ENCODE measurements around the gene FAM171A1.
"Not testable (repeated sequence)": the region's sequence is repeated elsewhere in the genome, so short reads cannot be mapped to it uniquely, and the experiment has no call there.

The FAM171A1 gene

DNA sequence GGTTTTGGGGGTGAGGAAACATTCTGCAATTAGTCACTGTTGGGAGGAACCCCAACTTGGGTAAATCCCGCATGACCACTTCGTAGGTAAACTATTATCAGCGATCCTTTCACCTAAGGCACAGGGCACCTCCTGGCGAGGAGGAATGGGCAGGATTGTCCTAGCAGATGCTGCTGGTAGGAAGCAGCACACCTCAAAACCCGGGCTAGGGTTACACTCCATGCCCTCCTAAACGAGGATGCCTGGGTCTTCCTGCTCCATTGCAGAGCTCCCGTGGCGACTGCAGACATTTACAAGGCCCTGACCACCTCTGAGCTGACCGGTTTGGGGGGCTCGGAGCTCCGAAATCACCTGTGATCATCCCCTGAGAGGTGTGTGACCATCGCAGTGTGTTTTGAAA, 92.3 kb downstream of the FAM171A1 start:
- DNase-seq: no peak

DNA sequence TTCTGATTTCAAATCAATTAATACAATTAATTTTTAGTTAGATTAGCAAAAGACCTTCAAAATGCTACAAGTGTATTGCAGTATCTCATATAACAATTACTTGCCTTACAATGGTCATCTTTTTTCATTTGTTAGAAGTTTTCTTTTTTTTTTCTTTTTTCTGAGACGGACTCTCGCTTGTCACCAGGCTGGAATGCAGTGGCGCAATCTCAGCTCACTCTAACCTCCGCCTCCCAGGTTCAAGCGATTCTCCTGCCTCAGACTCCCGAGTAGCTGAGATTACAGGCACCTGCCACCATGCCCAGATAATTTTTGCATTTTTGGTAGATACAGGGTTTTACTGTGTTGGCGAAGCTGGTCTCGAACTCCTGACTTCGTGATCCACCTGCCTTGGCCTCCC, 95.0 kb downstream of the FAM171A1 start:
- DNase-seq: not testable (repeated sequence)

DNA sequence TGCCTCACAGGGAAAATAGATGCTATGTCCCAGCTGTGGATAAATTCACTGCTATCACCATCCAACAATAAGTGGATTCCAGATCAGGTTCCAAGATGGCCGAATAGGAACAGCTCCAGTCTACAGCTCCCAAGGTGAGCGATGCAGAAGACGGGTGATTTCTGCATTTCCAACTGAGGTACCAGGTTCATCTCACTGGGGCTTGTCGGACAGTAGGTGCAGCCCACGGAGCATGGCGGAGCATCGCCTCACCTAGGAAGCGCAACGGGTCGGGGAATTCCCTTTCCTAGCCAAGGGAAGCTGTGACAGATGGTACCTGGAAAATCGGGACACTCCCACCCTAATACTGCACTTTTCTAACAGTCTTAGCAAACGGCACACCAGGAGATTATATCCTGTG, 101.3 kb downstream of the FAM171A1 start:
- DNase-seq: not testable (repeated sequence)

DNA sequence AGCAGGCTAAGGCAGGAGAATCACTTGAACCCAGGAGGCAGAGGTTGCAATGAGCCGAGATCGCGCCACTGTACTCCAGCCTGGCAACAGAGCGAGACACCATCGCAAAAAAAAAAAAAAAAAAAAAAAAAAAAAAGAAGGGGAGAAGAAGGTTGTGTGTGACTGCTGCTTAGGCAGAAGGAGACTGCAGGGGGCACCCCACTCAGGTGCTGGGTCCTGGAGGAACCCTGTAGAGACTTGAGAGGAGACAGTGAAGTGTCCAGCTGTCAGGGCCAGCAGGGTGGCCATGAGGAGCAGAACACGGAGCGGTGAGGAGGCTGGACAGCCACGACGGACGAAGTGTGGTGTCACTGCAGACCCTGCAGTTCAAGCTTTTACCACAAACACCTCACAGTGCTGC, 103.6 kb downstream of the FAM171A1 start:
- DNase-seq: no peak

DNA sequence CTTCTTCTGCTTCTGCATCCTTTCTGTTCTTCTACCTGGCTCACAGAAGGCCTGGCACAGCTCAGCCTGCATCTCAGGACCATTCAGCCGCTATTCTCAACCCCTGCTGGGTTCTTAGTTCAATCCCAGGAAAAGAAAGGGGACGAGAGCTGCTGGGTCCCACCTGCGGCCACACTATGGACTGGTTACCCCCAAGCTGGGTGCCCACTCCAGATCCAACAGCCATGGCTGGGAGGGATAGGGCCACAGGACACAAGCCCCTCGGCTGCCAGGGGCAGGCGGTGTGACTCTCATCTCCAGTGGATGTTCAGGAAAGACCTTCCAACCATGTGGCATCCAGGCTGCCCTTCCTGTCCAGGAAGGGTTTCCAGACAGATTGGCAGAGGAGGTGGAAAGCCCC, 105.0 kb downstream of the FAM171A1 start:
- DNase-seq: no peak

DNA sequence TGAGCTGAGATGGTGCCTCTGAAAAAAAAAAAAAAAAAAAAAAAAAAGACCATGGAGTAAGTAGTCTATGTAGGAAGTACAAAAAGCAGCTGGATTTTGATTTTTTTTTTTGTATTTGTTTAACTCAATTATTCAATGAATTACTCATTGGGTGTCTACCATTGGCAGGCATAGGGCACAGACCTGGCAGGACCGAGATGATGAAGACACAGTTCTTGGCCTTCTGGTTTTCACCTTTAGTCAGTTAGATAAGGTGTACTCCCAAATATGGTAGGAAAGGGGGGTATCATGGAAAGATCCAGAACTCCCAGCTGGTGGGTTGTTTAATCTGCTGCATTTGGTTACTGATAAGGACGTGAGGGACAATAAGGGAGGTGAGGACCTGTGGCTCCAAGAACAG, 105.5 kb downstream of the FAM171A1 start:
- no peak for DNase-seq

DNA sequence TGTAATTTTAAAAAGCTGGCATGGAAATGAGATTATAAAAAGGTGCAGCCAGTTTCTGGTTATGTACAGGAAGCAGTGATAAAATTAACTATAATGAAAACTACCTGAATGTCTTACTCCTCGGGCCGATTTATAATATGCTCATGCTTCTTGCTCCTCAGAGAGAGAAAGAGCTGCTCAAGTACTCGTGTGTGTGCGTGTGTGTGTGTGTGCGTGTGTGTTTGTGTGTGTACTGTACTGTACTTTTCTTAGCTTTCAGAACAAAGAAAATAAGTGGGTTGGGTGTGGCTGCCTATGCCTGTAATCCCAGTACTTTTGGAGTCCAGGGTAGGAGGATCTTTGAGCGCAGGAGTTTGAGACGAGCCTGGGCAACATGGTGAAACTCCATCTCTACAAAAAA, 106.0 kb downstream of the FAM171A1 start:
- DNase-seq: no peak

DNA sequence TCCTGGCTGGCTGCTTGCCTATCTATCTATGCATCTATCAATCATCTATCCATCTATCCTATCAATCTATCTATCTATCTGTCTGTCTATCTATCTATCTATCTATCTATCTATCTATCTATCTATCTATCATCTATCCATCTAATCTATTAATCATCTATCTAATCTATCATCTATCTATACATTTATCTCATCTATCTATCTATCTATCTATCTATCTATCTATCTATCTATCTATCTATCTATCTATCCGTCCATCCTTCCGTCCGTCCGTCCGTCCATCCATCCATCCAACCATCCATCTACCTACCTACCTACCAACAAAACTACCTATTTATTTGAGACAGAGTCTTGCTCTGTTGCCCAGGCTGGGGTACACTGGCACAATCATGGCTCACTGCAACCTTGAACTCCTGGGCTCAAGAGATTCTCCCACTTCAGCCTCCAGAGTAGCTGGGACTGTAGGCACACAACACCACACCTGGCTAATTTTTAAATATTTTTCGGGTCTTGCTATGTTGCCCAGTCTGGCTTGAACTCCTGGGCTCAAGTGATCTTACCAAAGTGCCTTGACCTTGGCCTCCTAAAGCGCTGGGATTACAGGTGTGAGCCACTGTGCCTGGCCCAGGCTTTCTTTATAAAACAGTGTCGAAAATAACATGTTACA, 107.3 kb downstream of the FAM171A1 start:
- no peak for DNase-seq

DNA sequence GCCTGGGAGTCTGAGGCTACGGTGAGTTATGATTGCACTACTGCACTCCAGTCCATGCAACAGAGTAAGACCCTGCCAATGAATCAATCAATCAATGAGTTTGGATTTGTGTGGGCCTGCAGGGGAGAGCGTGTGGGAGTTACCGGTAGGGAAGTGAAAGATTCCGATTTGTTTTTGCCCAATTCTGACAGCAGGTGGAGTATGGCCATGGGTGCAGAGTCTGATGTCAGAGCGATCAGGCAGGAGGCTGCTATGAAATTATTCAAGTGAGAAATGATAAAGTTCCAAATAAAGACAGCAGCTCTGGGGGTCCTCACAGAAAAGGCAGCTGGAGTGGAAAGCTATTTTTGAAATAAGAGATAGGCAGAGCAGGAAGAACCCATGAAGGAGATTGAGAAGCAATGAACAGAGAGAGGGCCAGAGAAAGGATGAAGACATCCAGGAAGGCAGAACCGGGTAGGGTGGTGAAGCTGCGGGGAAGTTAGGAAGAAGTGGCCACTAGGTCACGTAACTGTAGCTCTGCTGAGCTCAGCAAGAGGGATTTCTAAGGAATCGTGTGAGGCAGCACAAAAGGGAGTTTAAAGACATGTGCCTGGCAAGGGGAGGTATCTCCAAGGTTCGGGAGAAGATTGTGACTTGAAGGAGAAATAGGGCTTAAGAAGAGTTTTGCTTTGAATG, 108.9 kb downstream of the FAM171A1 start:
- DNase-seq: no peak

DNA sequence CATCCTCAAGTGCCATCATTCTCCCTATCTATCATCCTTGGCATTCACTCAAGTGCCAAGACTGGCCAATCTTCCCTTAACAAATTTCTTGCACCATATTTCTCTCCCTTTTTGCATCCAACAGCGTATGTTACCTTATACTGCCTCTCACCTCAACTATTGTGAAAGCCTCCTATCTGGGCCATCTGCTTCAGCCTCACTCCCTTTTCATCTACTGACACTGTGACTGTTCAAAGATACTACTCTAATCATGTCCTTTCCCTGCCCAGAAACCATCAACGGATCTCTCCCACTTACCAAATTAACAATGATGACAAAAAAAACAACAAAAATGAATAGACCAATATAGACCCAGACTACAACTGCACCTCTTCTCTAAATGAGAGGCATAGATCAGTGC, 112.0 kb downstream of the FAM171A1 start:
- no peak for DNase-seq

DNA sequence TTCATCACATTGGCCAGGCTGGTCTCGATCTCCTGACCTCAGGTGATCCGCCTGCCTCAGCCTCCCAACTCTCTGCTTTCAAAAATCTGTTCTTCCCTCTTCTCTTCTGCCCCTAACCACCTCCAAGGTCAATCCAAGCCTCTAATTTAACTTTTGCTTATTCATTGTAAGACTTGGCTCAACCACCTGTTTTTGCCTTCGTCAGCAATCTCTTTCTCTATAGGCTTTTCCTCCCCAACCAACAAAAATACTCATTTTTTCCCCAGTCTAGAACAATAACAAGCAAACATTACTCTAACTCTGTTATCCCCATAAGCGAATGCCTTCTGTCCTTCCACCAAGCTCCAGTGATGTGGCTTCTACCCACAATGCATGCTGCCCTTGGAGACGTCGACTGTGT, 112.8 kb downstream of the FAM171A1 start:
- DNase-seq: no peak

DNA sequence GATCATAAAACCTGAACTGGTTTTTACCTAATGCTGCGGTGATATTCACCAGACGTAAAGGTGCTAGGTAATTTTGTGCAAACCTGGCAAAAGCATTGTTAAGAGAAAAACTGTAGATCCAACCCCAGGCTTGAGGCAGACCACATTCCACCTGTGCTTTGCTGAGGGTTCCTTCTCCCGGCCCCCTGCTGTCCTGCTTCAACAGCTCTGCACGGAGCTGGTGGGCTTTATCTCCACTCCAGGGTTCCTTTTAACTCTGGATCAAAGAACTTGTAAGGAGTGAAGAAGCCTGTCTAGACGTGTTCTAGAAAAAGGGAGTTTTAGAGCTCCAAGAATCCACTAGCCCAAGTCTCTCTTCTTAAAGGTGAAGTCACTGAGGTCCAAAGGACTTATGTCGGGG, 115.1 kb downstream of the FAM171A1 start:
- no peak for DNase-seq

DNA sequence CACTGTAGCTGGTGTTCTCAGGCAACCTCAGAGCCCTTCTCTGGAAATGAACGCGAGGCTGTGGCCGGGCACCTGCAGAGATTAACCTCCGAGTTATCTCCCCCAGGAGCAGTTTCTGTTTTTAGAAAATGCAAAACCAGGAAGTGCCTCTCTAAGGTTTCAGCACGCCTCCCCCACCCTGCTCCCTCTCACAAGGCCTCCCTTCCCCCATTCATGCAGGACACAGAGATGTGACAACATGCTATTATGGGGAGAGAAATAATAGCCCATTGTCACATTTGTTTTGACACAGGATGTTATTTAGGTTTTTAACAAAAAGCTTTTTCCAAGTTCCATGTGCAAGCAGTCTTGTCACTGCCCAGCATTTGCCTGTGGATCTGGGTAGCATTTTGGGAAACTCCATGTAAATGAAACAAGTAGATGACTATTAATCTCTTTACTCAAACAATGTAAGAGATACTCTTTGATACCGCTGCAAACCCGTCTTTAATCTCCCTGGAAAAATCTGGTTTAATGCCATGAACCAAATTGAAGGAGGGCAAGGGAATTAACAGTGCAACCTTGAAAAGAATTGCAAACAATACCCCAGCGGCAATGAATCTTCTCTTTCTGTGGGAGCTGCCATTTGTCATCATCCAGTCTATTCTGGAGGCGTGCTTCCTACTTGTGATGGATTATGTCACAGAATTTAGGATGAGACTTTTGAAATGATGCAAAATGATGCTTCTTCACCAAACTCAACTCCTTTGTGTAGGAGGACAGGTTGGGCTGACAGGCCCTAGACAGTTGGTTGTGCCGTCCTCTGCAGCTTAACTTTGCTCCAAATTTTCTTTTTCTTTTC, 116.1 kb downstream of the FAM171A1 start:
- DNase-seq: no peak

DNA sequence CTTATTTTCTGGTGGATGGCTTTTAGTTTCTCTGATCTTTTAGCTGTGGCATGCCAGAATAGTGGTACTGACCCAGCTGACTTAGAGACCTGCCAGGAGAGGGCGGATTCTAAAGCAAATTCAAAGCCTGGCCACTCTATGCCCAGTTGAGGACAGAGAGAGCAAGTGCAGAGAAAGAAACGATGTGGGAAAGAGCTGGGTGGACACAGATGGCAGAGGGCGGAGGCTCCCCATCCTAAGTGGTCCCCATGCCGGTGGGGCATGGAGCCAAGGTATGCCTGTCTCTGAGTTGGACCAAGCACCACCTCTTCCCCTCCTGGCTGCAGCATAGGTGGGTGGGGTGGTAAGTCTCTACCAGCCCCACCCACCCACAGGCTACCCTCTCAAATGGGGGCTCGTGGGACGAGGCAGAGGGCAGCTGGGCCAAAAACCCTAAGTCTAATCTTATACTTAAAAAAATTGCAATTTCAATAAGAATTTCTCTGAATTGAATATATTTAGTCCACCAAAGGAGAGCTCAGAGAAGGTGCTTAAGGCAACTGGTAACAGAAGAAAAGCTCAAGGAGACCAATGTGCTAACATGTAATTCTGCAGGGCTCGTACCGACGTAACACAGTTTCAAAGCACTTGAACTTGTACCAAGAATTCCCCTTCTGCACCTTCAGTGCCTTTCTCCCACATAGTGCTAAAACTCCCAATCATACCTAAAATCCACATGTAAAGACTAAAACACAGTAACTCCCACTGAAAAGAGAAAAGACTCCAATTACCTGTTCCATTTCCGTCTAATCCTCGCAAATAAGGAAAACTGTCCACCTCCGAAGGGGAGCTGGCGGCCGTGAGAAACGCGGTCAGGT, 116.9 kb downstream of the FAM171A1 start:
- DNase-seq: no peak

DNA sequence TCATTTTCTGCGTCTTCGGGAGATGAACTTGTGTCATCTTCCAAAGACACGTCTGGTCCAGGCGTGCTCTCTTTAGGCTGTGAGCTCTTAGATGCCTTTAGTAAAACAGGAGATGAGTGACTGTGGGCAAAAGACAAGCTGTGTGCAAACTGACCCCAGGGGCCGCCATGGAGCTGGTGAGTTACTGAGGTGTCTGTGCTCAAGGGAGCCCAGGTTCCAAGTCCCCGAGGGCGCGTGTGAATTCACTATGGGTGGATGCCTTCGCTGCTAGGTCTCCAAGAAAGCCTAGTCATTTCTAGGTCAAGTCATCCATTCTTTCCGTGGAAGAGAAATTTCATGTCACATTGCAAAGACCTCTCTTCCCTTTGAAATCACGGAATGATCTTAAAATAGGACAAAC, 118.7 kb downstream of the FAM171A1 start:
- DNase-seq: no peak

DNA sequence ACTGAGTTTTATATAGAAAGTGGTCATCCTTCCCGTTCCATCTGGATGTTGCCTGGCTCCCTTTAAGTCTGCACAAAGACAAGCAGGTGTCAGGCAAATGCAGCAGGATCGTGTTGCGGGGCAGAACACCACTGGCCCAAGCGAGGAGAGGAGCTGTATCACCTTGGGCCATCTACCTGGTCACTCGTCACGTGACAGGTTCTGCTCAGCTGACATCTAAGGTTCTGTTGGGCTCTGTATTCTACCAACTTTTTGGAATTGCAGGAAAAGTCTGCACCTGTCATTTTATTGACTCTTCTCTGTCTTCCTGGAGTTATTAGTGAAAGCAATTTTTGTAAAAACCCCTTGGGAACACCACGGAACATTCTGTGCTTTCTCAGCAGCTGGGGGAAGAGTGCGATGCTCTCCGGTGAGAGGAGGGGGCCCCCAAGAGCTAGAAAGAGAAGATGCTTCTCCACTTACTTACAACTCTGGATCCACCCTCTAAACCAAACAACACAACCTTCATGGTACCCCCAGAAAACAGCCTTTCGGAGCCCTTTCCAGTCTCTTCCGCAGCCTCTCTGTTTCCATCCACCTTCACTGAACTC, 119.2 kb downstream of the FAM171A1 start:
- DNase-seq: no peak

DNA sequence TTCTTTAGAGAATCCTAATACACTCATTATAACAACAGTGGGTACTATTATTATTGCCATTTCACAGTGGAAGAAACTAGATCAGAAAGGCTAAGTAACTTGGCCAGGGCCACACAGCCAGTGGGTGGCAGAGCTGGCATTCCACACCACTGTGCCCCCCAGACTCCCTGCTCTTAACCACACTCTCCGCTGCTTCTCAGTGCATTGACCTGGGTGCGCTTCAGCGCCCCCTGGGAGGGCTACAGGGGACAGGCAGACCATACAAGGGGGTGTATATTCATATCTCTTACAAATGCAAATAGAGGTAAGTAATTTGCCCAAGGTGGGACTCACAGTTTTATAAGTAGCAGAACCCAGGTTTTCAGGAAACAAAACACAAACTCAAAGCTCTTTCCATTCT, 125.6 kb downstream of the FAM171A1 start:
- DNase-seq: no peak

DNA sequence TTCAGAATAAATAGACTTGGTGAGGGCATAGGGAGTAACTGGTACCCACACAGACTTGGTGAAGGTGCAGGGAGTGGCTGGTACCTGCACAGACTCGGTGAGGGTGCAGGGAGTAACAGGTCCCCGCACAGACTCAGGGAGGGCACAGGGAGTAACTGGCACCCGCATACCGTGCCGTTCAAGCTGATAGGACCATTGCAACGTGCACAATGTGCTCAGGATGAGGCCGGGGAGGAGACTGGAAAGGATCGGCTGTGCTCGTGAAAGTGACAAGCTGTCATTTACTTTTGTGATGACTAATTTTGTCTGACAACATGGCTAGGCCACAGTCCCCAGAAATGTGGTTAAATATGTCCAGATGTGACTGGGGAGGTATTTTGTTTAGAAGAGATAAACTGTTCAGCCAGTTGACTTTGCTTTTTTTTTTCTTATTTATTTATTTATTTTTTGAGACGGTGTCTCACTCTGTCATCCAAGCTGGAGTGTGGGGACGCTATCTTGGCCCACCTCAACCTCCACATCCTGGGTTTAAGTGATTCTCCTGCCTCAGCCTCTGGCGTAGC, 126.4 kb downstream of the FAM171A1 start:
- DNase-seq: no peak

DNA sequence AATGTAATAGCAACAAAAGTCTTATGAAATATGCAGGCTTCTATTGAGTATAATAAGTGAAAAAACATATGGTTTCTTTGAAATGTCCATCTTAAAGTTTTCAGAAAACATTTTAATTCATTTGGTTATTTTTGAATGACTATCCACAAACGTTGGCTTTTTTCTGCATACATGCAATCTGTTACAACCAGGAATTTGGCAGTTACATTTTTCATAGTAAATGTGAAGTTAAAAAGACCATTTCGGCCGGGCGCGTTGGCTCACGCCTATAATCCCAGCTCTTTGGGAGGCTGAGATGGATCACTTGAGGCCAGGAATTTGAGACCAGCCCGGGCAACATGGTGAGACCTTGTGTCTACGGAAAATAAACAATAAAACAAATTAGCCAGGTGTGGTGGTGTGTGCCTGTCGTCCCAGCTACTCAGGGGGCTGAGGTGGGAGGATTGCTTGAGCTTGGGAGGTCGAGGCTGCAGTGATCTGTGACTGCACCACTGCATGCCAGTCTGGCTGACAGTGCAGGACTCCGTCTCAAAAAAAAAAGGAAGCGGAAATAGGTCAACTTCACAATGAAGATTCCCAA, 128.7 kb downstream of the FAM171A1 start:
- DNase-seq: no peak

DNA sequence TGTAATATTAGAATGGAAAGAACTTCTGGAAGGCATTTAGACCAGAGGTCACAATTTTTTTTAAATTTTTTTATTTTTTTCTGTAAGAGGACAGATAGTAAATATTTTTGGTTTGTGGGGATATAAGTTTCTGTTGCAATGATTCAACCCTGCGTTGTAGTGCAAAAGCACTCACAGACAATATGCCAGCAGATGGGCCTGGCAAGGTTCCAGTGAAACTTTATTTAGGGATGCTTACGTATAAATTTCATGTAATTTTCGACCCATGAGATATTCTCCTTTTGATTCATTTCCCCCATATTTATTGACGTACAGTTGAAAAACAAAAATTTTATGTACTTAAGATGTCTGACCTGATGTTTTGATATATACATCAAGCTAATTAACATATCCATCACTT, 129.8 kb downstream of the FAM171A1 start:
- DNase-seq: no peak

DNA sequence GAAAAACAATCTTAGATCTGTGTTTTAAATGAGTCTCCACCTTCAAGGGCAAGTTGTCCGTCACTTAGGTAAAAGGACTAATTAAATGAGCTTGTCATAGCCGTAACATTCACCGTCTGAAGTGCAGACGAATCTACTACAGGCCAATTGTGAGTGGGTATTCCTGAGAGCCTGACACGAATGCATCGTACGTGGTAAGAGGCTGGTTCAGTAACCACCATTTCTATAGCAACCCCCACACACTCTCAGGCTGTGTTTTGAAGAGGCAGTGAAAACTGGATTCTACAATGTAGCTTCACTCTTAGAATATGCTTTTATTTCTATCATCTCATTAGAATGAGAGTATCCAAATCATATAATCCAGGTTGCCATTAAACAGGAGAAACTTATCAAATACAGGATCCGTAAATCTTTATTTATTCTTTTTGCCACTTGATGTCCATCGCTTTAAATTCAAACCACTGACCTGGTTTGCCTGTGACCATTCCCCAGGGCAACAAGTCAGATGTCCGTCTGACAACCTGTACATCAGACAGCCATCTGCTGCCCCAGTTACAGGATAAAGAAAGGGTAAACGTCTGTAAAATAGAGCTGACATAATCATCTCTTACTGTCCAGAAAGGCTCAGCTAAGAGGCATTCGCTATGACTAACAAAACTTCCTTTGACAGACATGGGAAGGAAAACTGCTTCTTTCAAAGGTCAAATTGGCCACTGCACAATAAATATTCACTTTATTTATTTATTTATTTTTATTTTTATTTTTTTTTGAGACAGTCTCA, 132.3 kb downstream of the FAM171A1 start:
- DNase-seq: no peak
